ENCODE measurements around the gene HOXA6. TPM values are rescaled to one million over a fixed set of nuclear protein-coding genes. Genes with fewer than 3 reads are reported as not detected.

Gene HOXA6
- polyA plus RNA-seq, 1 experiment = 1.2 TPM

DNA sequence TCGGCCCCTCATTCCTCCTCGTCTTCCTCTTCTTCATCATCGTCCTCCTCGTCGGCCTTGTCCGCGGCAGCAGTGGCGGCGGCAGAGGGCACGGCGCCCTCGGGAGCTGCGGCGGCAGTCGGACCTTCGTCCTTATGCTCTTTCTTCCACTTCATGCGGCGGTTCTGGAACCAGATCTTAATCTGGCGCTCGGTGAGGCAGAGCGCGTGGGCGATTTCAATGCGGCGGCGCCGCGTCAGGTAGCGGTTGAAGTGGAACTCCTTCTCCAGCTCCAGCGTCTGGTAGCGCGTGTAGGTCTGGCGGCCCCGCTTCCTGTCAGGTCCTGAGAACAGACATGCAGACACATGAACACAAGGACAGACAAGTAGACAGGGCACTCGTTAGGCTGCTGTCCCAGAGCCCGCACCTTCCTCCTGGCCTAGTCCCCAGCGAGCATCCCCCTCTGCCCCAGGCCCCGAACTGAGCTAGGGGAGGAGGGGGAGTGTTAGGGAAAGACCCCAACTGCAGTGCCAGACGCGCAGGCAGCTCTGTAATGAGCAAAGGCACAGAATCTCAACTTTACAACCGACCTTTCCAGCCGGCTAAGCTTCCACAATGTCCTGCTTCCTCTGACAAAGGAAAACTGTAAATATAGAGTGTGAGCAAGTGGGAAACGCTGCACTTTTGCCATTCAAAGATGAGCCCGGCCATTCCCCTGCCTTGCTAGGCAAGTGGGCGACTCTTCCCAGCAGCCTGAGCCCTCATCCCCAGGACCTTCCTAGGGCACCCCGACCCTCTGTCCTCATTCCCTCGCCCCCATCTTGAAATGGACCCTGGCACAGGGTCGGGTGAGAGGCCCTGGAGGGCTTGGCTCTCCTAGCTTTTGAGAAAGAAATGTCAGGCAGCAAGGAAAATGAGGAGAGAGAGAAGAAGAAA is 7.6 kb upstream of the HOXA6 start:
- Histone ChIP-seq H3K27ac (ENCODE audit: low read depth, low read length) (no peak overlapping the region), H3K4me3 (ENCODE audit: low read depth, low read length) (peak overlapping the region; percentile 68), H3K9me3 (ENCODE audit: control insufficient read depth, insufficient read depth, low read length) (peaks cover 15% of the 10 kb centered on the region; the same call in 1 of the 2 replicates), H3K27me3 (ENCODE audit: control insufficient read depth, insufficient read depth, low read length) (peaks cover 10% of the 10 kb centered on the region)
- TF ChIP-seq, protein P1, sequence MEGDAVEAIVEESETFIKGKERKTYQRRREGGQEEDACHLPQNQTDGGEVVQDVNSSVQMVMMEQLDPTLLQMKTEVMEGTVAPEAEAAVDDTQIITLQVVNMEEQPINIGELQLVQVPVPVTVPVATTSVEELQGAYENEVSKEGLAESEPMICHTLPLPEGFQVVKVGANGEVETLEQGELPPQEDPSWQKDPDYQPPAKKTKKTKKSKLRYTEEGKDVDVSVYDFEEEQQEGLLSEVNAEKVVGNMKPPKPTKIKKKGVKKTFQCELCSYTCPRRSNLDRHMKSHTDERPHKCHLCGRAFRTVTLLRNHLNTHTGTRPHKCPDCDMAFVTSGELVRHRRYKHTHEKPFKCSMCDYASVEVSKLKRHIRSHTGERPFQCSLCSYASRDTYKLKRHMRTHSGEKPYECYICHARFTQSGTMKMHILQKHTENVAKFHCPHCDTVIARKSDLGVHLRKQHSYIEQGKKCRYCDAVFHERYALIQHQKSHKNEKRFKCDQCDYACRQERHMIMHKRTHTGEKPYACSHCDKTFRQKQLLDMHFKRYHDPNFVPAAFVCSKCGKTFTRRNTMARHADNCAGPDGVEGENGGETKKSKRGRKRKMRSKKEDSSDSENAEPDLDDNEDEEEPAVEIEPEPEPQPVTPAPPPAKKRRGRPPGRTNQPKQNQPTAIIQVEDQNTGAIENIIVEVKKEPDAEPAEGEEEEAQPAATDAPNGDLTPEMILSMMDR (IDR thresholded peaks at IDR 0.05; ENCODE audit: low read depth, low read length) = no peak
- DNase-seq (ENCODE audit: low read depth, low spot score) = no peak
- CTCF ChIA-PET = interaction anchor here (0.9 to 1.6 kb wide), 3 partner anchors 10 to 301 kb away, joined by 4 to 6 read pairs (median 5); no protein-coding TSS in a partner anchor
- POLR2A ChIA-PET = no interaction called here

DNA sequence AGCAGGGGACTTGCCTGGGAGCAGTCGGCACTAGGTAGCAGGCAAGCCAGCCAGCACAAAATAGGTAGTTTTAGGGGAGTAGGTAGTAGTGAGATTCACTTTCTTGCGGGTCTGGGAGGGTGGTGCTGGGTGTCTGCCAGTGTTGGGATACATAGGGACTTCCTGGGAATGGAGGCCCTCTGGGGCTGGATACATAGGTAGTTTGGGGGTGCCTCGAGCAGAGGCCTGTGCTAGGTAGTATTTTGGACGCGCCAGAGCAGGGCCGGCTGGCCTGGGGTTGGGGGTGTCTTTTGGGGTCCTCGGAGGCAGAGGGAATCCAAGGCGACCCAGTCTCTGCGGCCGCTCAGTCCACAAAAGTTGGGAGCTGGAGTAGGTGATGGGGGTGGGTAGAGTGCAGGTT is 6.8 kb upstream of the HOXA6 start:
- Histone ChIP-seq H3K27ac (ENCODE audit: low read depth, low read length) (no peak overlapping the region), H3K9me3 (ENCODE audit: control insufficient read depth, insufficient read depth, low read length) (peaks cover 12% of the 10 kb centered on the region; the same call in 1 of the 2 replicates), H3K27me3 (ENCODE audit: control insufficient read depth, insufficient read depth, low read length) (peaks cover 6% of the 10 kb centered on the region), H3K4me3 (ENCODE audit: low read depth, low read length) (no peak overlapping the region)
- POLR2A ChIA-PET = no interaction called here
- TF ChIP-seq, protein P1 (IDR thresholded peaks at IDR 0.05; ENCODE audit: low read depth, low read length) = no peak
- CTCF ChIA-PET = interaction anchor here (0.9 to 2.7 kb wide), 4 partner anchors 9 to 1261 kb away, joined by 3 to 12 read pairs (median 6); partner anchors contain the start of gene HOXA5
- DNase-seq (ENCODE audit: low read depth, low spot score) = no peak

DNA sequence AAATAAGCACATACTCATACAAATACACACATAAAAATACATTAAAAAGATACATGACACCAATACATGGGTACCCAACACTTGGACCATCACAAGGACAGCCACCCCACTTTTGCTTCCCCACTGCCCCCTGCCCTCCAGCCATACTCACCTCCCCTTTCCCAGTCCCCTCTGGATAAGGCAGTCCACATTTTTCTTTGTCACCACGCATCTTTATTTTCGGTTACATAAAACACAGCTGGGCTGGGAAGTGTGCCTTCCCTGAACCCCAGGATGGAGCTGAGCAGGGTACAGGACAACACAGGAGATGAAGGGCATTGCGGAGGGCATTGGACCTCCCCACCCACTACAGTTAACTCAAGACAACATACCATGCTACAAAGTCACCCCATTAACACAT is 6.0 kb upstream of the HOXA6 start:
- Histone ChIP-seq H3K9me3 (ENCODE audit: control insufficient read depth, insufficient read depth, low read length) (peaks cover 11% of the 10 kb centered on the region; the same call in 1 of the 2 replicates), H3K27me3 (ENCODE audit: control insufficient read depth, insufficient read depth, low read length) (peaks cover 6% of the 10 kb centered on the region), H3K4me3 (ENCODE audit: low read depth, low read length) (no peak overlapping the region), H3K27ac (ENCODE audit: low read depth, low read length) (no peak overlapping the region)
- ChIA-PET POLR2A (no interaction called here), CTCF (interaction anchor here (0.6 to 2.7 kb wide), 4 partner anchors 10 to 1623 kb away, joined by 3 to 12 read pairs (median 5); partner anchors contain the start of gene HOXA5)
- TF ChIP-seq, protein P1 (IDR thresholded peaks at IDR 0.05; ENCODE audit: low read depth, low read length) = no peak
- no peak for DNase-seq (ENCODE audit: low read depth, low spot score)

DNA sequence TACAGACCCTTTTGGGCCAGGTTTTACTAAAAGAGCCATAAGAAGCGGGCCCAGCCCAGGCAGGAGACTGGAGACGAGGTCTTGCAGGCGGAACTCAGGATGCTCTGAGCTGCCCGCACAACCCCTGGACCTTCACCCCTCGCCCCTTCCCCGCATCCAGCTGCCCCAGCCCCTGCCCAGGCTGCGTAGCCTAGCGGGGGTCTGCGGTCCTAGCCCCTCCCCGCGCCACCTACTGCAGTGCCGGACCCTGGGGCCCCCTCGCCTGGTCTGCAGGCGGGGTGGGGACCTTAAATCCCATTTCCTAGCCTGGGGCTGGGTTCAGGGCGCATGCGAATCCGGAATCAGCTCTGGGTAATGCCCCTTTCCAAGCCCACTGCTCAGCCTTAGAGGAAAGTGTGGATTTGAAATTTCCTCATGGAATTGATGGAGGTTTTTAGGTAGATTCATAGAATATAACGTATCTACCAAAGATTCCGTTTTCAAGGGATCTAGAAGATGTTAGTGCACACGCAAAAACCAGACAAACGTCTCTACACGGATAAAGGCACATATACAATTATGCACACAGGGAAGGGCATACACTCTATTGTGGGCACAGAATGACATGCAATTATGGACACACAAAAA is 5.4 kb upstream of the HOXA6 start:
- TF ChIP-seq, protein P1 (IDR thresholded peaks at IDR 0.05; ENCODE audit: low read depth, low read length) = no peak
- Histone ChIP-seq H3K27ac (ENCODE audit: low read depth, low read length) (peak overlapping the region; percentile 69), H3K27me3 (ENCODE audit: control insufficient read depth, insufficient read depth, low read length) (peaks cover 6% of the 10 kb centered on the region), H3K9me3 (ENCODE audit: control insufficient read depth, insufficient read depth, low read length) (peaks cover 6% of the 10 kb centered on the region; the same call in 1 of the 2 replicates), H3K4me3 (ENCODE audit: low read depth, low read length) (peak overlapping the region; percentile 73)
- DNase-seq (ENCODE audit: low read depth, low spot score) = no peak
- ChIA-PET POLR2A (interaction anchor here (0.7 to 1.2 kb wide), 6 partner anchors 9 to 1296 kb away, joined by 3 to 10 read pairs (median 5); partner anchors contain the start of genes HOXA1 and HOXA5), CTCF (interaction anchor here (0.7 to 2.7 kb wide), 6 partner anchors 8 to 783 kb away, joined by 3 to 12 read pairs (median 4); partner anchors contain the start of gene HOXA5)
